CD4-positive, alpha-beta memory T cell (primary cell): Measurements from ENCODE around the gene SLF2. TPM values are rescaled to one million over a fixed set of nuclear protein-coding genes. Genes with fewer than 3 reads are reported as not detected.
"Not testable (repeated sequence)": the region's sequence is repeated elsewhere in the genome, so short reads cannot be mapped to it uniquely, and the experiment has no call there.

Experiments
- CTCF ChIA-PET: fragments of 350-600 bp; sonication (Branson Sonifier 250); formaldehyde crosslinking; loops from one replicate; lab custom pipeline; 2021; ENCODE audit warnings: inconsistent platforms; ENCODE audit not compliant: partially characterized antibody; lab: Charles Lee
- POLR2A ChIA-PET: fragments of 350-600 bp; sonication (Branson Sonifier 250); formaldehyde crosslinking; loops from one replicate; lab custom pipeline; 2021; ENCODE audit not compliant: partially characterized antibody; lab: Charles Lee
- DNase-seq, 5 donors: peaks; one replicate each; pipeline versions ENCODE4 v3.0.0 to v3.0.0-alpha.2; 2020 to 2022; ENCODE audit warnings: mixed read lengths in 1 of 5
- H3K27ac ChIP-seq: one replicate; pipeline ENCODE4 v1.7.0; 2013; ENCODE audit warnings: low read depth, low read length
- H3K27me3 ChIP-seq: 2 replicates; pipeline ENCODE4 v1.7.0; 2013; ENCODE audit warnings: mild to moderate bottlenecking, low read length, moderate library complexity; ENCODE audit not compliant: insufficient read depth
- H3K36me3 ChIP-seq: 2 replicates; pipeline ENCODE4 v1.7.0; 2013; ENCODE audit warnings: mild to moderate bottlenecking, low read length, moderate library complexity; ENCODE audit not compliant: insufficient read depth
- H3K4me1 ChIP-seq: 2 replicates; pipeline ENCODE4 v1.7.0; 2013; ENCODE audit warnings: mild to moderate bottlenecking, low read length, moderate library complexity; ENCODE audit not compliant: insufficient read depth
- H3K4me3 ChIP-seq, 2 donors: one replicate each; pipeline ENCODE4 v1.7.0; 2013; ENCODE audit warnings: low read length in 2 of 2, mild to moderate bottlenecking in 1 of 2
- H3K9me3 ChIP-seq, 2 donors: one replicate each; pipeline ENCODE4 v1.7.0; 2013; ENCODE audit warnings: low read length in 2 of 2, control low read depth in 1 of 2; ENCODE audit not compliant: control insufficient read depth in 1 of 2
- H3K27ac Mint-ChIP-seq, 7 donors: one replicate each; pipeline ENCODE4 v1.8.0; 2020 to 2021; ENCODE audit warnings: mixed read lengths in 7 of 7, mild to moderate bottlenecking in 6 of 7, inconsistent platforms in 3 of 7, moderate library complexity in 3 of 7
- H3K27me3 Mint-ChIP-seq, 2 donors: one replicate each; pipeline ENCODE4 v1.8.0; 2020 to 2021; ENCODE audit warnings: mixed read lengths in 2 of 2
- H3K36me3 Mint-ChIP-seq, 2 donors: one replicate each; pipeline ENCODE4 v1.8.0; 2020 to 2021; ENCODE audit warnings: mixed read lengths in 2 of 2, inconsistent platforms in 1 of 2, mild to moderate bottlenecking in 1 of 2
- H3K4me1 Mint-ChIP-seq, 4 donors: one replicate each; pipeline ENCODE4 v1.8.0; 2020 to 2021; ENCODE audit warnings: mixed read lengths in 4 of 4, mild to moderate bottlenecking in 1 of 4
- H3K4me3 Mint-ChIP-seq, 8 donors: one replicate each; pipeline ENCODE4 v1.8.0; 2020 to 2021; ENCODE audit warnings: mixed read lengths in 8 of 8, mild to moderate bottlenecking in 7 of 8, moderate library complexity in 6 of 8, inconsistent platforms in 3 of 8
- H3K9me3 Mint-ChIP-seq, 8 donors: one replicate each; pipeline ENCODE4 v1.8.0; 2020 to 2021; ENCODE audit warnings: mixed read lengths in 8 of 8, mild to moderate bottlenecking in 5 of 8, inconsistent platforms in 3 of 8, moderate library complexity in 1 of 8
- intact Hi-C: fragments of 100-400 bp; cut with micrococcal nuclease; formaldehyde crosslinking; loops from one replicate; pipeline ENCODE4 v1.15.1; 2023
- polyA plus RNA-seq, 2 donors: library from polyadenylated mRNA; unstranded; fragments of 300-500 nt; fragmentation: Illumina TruSeq; gene quantifications; one replicate each; pipeline ENCODE4 v1.2.3, GENCODE V29; 2021
- total RNA-seq, 2 experiments: library from RNA; stranded (reverse); gene quantifications; one replicate each; pipeline ENCODE4 v1.2.3, GENCODE V29; 2021

The SLF2 gene
- total and polyA plus RNA-seq, 4 experiments from 2014 or later = 5.9 to 49.3 (median 32.3) TPM

DNA sequence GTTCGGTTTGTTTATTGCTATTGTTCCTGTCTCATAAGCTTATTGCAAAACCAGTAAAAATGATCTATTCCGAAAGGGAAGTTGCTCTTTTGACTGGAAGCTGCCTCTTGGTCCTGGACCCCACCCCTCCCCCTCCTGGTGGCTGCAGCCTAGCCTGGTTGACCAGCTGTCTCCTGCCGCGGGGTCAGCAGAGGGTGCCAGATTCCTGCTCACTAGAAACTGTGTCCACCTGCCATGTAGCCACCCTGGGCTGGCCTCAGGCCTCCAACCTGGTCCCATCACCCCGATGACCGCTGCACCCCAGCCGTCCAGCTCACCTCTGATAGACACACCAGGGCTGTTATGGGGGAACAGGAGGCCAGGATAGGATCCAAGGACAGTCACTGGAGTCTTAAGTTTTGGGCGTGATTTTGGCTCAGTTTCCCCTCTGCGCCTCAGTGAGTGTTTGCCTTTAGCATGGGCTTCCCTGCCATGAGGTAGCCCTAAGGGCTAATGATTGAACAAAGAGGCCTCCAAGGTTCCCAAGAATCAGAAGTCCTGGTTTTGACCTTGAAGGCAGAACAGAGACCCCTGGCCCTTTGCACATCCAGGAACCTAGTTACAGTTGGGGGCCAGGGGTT is 32.9 kb upstream of the SLF2 start:
- no peaks in the 10 kb centered on the region for H3K9me3 Mint-ChIP-seq
- no peaks in the 10 kb centered on the region for H3K9me3 ChIP-seq
- CTCF ChIA-PET = no interaction called here
- H3K27ac ChIP-seq = no peak overlapping the region
- H3K27me3 ChIP-seq = no peaks in the 10 kb centered on the region
- H3K27ac Mint-ChIP-seq = no peak overlapping the region
- no peak overlapping the region for H3K4me3 Mint-ChIP-seq
- no peaks in the 10 kb centered on the region for H3K36me3 ChIP-seq
- peaks cover 11 to 18% of the 10 kb centered on the region in 2 donors for H3K27me3 Mint-ChIP-seq
- H3K4me1 ChIP-seq = no peaks in the 10 kb centered on the region
- intact Hi-C loops = loop anchor here (2.0 kb wide), 1 partner anchor 209 kb away; no protein-coding TSS in a partner anchor
- POLR2A ChIA-PET = no interaction called here
- DNase-seq = no peak
- H3K4me3 ChIP-seq = no peak overlapping the region
- no peaks in the 10 kb centered on the region for H3K36me3 Mint-ChIP-seq
- H3K4me1 Mint-ChIP-seq = no peaks in the 10 kb centered on the region

DNA sequence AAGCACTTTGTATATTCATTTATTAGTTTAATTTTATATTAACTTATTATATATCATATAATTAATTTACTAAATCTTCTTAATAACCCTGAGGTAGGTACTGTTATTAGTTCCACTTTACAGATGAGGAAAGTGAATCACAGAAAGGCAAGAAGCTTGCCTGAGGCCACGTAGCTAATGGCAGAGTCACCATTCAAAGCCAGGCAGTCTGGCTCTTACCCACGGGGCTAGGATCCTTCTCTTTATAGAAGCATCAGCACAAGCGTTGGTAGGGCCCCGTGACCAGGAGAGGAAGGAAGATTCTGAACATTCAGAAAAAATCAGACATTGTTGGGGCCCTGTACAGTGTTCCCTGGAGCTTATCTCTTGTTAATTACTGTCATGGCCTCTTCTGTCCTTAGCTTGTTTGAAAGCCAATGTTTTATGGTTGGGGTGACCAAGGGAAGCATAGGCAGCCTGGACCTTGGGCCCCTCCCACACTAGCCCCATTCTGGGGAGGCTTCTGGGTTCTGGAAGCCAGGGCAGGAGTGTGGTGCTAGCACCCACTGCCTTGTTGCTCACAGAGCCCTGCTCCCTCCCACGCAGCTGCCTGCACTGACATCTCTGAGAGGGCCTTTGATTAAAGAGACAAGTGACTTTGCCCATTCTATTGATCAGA is 31.1 kb upstream of the SLF2 start:
- DNase-seq = no peak
- Histone ChIP-seq H3K9me3 (no peaks in the 10 kb centered on the region), H3K27me3 (no peaks in the 10 kb centered on the region), H3K36me3 (no peaks in the 10 kb centered on the region), H3K4me3 (no peak overlapping the region), H3K27ac (no peak overlapping the region), H3K4me1 (no peaks in the 10 kb centered on the region)
- no peaks in the 10 kb centered on the region for H3K4me1 Mint-ChIP-seq
- H3K4me3 Mint-ChIP-seq = no peak overlapping the region
- intact Hi-C loops = no loop called here
- ChIA-PET CTCF (no interaction called here), POLR2A (no interaction called here)
- H3K27ac Mint-ChIP-seq = no peak overlapping the region
- H3K27me3 Mint-ChIP-seq = peaks cover 8 to 11% of the 10 kb centered on the region in 2 donors
- no peaks in the 10 kb centered on the region for H3K36me3 Mint-ChIP-seq
- H3K9me3 Mint-ChIP-seq = no peaks in the 10 kb centered on the region

DNA sequence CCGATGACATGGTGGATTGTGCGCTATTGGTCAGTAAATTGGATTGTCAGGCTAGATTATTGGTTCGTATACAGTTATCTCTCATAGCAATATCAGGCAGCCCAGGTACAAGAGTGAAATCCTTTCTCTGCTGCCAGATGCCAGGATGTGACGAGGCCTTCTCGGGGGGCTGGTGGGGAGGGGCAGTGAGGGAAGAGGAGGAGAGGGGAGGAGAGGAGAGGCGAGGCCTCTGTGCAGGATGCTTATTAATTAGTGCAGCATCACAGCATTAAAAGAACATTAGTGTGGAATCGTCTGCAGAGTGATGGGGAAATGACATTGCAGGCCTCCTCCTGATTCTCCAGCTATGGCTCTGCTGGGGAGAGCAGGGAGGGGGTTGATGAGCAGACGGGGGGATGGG is 30.5 kb upstream of the SLF2 start:
- no peaks in the 10 kb centered on the region for H3K4me1 Mint-ChIP-seq

DNA sequence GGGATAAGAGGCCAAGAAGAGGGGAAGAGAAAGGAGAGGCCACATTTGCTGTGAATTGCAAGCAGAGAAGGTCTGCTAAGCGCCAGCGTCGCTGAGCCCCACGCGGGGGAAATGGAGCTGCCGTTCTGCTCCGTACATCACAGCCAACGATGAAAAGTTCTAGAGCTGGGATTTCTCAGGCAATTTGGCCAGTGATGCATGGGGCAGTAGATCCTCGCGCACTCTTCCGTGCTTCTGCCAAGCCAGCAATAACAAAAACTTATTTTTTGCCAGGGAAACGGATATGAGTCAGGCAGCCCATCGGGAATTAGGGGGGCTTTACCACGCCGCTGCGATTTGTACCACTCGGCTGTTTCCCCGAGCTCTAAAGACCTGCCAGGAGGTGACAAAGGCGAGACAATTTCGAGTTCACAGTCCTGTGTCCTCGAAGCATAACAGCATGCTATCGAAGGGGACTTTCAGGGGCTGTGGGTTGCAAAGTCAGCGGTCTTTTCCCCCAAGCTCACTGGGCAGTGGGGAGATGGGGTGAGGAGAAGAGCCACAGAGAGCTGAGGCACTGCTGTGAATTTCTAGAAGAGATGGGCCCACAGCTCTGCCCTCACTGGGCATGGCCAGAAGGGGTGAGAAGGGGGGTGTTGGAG is 30.0 kb upstream of the SLF2 start:
- intact Hi-C loops = no loop called here
- H3K4me3 ChIP-seq = no peak overlapping the region
- CTCF ChIA-PET = no interaction called here
- POLR2A ChIA-PET = no interaction called here
- no peaks in the 10 kb centered on the region for H3K4me1 ChIP-seq
- Mint-ChIP-seq H3K9me3 (no peaks in the 10 kb centered on the region), H3K4me1 (no peaks in the 10 kb centered on the region), H3K36me3 (no peaks in the 10 kb centered on the region), H3K4me3 (no peak overlapping the region), H3K27me3 (peaks cover 4 to 10% of the 10 kb centered on the region in 2 donors), H3K27ac (no peak overlapping the region)
- no peaks in the 10 kb centered on the region for H3K36me3 ChIP-seq
- no peak for DNase-seq
- no peak overlapping the region for H3K27ac ChIP-seq
- no peaks in the 10 kb centered on the region for H3K27me3 ChIP-seq
- no peaks in the 10 kb centered on the region for H3K9me3 ChIP-seq

More for the DNA sequence above, 30.5 kb upstream of the SLF2 start:
- Mint-ChIP-seq H3K27ac (no peak overlapping the region), H3K4me3 (no peak overlapping the region), H3K9me3 (no peaks in the 10 kb centered on the region), H3K36me3 (no peaks in the 10 kb centered on the region), H3K27me3 (peaks cover 8% of the 10 kb centered on the region in 2 donors)
- Histone ChIP-seq H3K4me3 (no peak overlapping the region), H3K4me1 (no peaks in the 10 kb centered on the region), H3K27me3 (no peaks in the 10 kb centered on the region), H3K36me3 (no peaks in the 10 kb centered on the region), H3K27ac (no peak overlapping the region), H3K9me3 (no peaks in the 10 kb centered on the region)
- no peak for DNase-seq
- ChIA-PET POLR2A (no interaction called here), CTCF (no interaction called here)
- intact Hi-C loops = no loop called here

DNA sequence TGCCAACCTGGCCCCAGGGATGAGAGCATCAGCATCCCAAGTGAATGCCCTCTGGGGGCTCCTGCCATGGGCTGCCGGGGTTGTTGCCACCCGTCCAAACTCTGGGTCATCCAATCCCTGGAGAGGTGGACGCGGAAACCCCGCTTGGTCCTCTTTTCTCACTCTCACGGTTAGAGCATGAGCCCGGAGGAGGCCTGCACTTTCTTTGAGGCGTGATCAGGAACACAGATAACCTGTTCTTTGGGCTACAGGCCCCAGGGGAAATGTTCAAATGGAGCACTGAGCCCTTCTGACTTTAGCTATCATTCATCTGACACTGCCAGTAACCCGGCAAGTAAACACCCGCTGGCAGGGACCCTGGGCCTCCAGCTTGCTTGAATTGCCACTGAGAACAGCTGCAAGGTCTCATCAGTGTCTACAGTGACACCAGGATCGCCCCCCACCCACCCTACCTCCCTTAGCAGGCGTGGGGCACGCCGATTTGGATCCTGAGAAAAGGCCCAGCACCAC is 29.4 kb upstream of the SLF2 start:
- POLR2A ChIA-PET = no interaction called here
- no peak overlapping the region for H3K27ac ChIP-seq
- no peaks in the 10 kb centered on the region for H3K36me3 ChIP-seq
- H3K4me1 ChIP-seq = no peaks in the 10 kb centered on the region
- H3K4me3 Mint-ChIP-seq = no peak overlapping the region
- no peak overlapping the region for H3K27ac Mint-ChIP-seq
- H3K27me3 ChIP-seq = no peaks in the 10 kb centered on the region
- CTCF ChIA-PET = no interaction called here
- H3K36me3 Mint-ChIP-seq = no peaks in the 10 kb centered on the region
- H3K27me3 Mint-ChIP-seq = peaks cover 3 to 8% of the 10 kb centered on the region in 2 donors
- H3K4me3 ChIP-seq = no peak overlapping the region
- intact Hi-C loops = no loop called here
- DNase-seq = no peak
- H3K9me3 Mint-ChIP-seq = no peaks in the 10 kb centered on the region
- H3K9me3 ChIP-seq = no peaks in the 10 kb centered on the region
- no peaks in the 10 kb centered on the region for H3K4me1 Mint-ChIP-seq

DNA sequence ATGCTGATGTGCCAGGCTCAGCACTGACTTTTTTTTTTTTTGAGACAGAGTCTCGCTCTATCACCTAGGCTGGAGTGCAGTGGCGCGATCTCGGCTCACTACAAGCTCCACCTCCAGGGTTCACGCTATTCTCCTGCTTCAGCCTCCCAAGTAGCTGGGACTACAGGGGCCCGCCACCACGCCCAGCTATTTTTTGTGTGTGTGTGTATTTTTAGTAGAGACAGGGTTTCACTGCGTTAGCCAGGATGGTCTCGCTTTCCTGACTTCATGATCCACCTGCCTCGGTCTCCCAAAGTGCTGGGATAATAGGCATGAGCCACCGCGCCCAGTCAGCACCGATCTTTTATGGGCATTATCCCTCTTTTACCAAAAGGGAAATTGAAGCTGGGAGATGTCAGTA is 27.2 kb upstream of the SLF2 start:
- H3K27ac Mint-ChIP-seq, H3K27me3 ChIP-seq, H3K27ac ChIP-seq, H3K4me3 ChIP-seq, intact Hi-C loops, CTCF ChIA-PET, H3K36me3 Mint-ChIP-seq, H3K36me3 ChIP-seq, H3K4me1 Mint-ChIP-seq, DNase-seq, H3K4me3 Mint-ChIP-seq, H3K9me3 Mint-ChIP-seq, H3K4me1 ChIP-seq, POLR2A ChIA-PET, H3K9me3 ChIP-seq: not testable (repeated sequence)
- peaks cover 7 to 22% of the 10 kb centered on the region in 2 donors for H3K27me3 Mint-ChIP-seq

DNA sequence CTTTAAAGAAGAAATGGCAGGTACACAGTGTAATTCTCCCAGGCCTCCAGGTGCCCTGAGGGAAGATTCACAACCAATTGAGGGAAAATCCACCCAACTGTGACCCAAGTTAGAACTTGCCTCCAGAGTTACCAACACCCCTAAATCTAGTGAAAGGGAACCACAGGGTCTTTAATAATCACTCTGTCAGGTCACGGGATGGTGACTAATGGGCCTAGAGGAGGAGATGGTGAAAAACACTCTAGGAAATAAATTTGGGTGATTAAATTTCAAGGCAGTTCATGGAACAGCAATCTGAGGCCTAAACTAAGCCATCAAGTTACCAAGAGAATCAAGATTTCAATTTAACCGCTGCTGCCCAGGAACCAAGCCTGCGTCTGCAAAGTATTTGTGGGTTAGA is 26.7 kb upstream of the SLF2 start:
- no peaks in the 10 kb centered on the region for H3K36me3 Mint-ChIP-seq
- CTCF ChIA-PET = no interaction called here
- no peaks in the 10 kb centered on the region for H3K9me3 Mint-ChIP-seq

More for the DNA sequence above, 26.7 kb upstream of the SLF2 start:
- no peak for DNase-seq
- intact Hi-C loops = no loop called here
- no peaks in the 10 kb centered on the region for H3K27me3 ChIP-seq
- no peak overlapping the region for H3K27ac ChIP-seq
- H3K4me3 Mint-ChIP-seq = no peak overlapping the region
- no peaks in the 10 kb centered on the region for H3K4me1 Mint-ChIP-seq
- no peaks in the 10 kb centered on the region for H3K36me3 ChIP-seq
- H3K4me3 ChIP-seq = no peak overlapping the region
- peaks cover 8 to 25% of the 10 kb centered on the region in 2 donors for H3K27me3 Mint-ChIP-seq
- no peaks in the 10 kb centered on the region for H3K9me3 ChIP-seq
- H3K27ac Mint-ChIP-seq = no peak overlapping the region
- no peaks in the 10 kb centered on the region for H3K4me1 ChIP-seq
- POLR2A ChIA-PET = no interaction called here
